Keratinocyte (primary cell): ENCODE data around the gene MYH9. TPM values are rescaled to one million over a fixed set of nuclear protein-coding genes. Genes with fewer than 3 reads are reported as not detected.
"Not testable (repeated sequence)": the region's sequence is repeated elsewhere in the genome, so short reads cannot be mapped to it uniquely, and the experiment has no call there.

Experiments
- DNase-seq: peaks from one replicate; pipeline ENCODE4 v3.0.0-alpha.2; 2011; ENCODE audit warnings: low read depth, missing footprints, low spot score
- FAIRE-seq: peaks from 2 replicates; lab custom pipeline; 2011; peaks lifted over from hg19 to GRCh38; lab: Jason Lieb, UNC
- H2AFZ ChIP-seq: 2 replicates; pipeline ENCODE4 v1.6.0; 2012; ENCODE audit warnings: low read length, control low read depth, inconsistent platforms; ENCODE audit not compliant: control insufficient read depth
- H3K27ac ChIP-seq: 2 replicates; pipeline ENCODE4 v1.5.1; 2011; ENCODE audit warnings: low read length; ENCODE audit not compliant: control insufficient read depth, insufficient read depth
- H3K27me3 ChIP-seq: 3 replicates; pipeline ENCODE4 v1.6.0; 2011; ENCODE audit warnings: low read length; ENCODE audit not compliant: control insufficient read depth, insufficient read depth; ENCODE audit errors: extremely low read depth
- H3K36me3 ChIP-seq, 2 experiments: 2 replicates in 1 of 2; 3 replicates in 1 of 2; pipeline ENCODE4 v1.5.1; 2011; ENCODE audit warnings: low read length in 2 of 2, mild to moderate bottlenecking in 1 of 2; ENCODE audit not compliant: control insufficient read depth in 2 of 2, insufficient read depth in 2 of 2; ENCODE audit errors: extremely low read depth in 1 of 2
- H3K4me1 ChIP-seq: 3 replicates; pipeline ENCODE4 v1.5.1; 2011; ENCODE audit warnings: low read length; ENCODE audit not compliant: control insufficient read depth, insufficient read depth; ENCODE audit errors: extremely low read depth
- H3K4me2 ChIP-seq: 3 replicates; pipeline ENCODE4 v1.6.0; 2011; ENCODE audit warnings: low read depth, low read length; ENCODE audit not compliant: control insufficient read depth, insufficient read depth; ENCODE audit errors: extremely low read depth
- H3K4me3 ChIP-seq, 3 experiments: fragments of 200-600 bp in 1 of 3; sonication (generic) in 1 of 3; 2 replicates in 2 of 3; 3 replicates in 1 of 3; pipeline ENCODE4 v1.5.1; 2011 to 2016; ENCODE audit warnings: low read length in 3 of 3, mild to moderate bottlenecking in 3 of 3, control low read depth in 2 of 3, inconsistent platforms in 1 of 3, low read depth in 1 of 3, mixed read lengths in 1 of 3, mixed run types in 1 of 3, moderate library complexity in 1 of 3; ENCODE audit not compliant: control insufficient read depth in 2 of 3, insufficient read depth in 2 of 3; ENCODE audit errors: extremely low read depth in 1 of 3
- H3K79me2 ChIP-seq: 2 replicates; pipeline ENCODE4 v1.6.0; 2012; ENCODE audit warnings: low read length; ENCODE audit not compliant: control insufficient read depth, insufficient read depth
- H3K9ac ChIP-seq: 3 replicates; pipeline ENCODE4 v1.6.0; 2011; ENCODE audit warnings: low read length; ENCODE audit not compliant: control insufficient read depth, insufficient read depth; ENCODE audit errors: extremely low read depth
- H3K9me1 ChIP-seq: 3 replicates; pipeline ENCODE4 v1.6.0; 2011; ENCODE audit warnings: low read length; ENCODE audit not compliant: control insufficient read depth, insufficient read depth; ENCODE audit errors: extremely low read depth
- H3K9me3 ChIP-seq: 2 replicates; pipeline ENCODE4 v1.5.1; 2012; ENCODE audit warnings: low read depth, low read length; ENCODE audit not compliant: control insufficient read depth
- H4K20me1 ChIP-seq: 3 replicates; pipeline ENCODE4 v1.6.0; 2011; ENCODE audit warnings: low read length; ENCODE audit not compliant: control insufficient read depth, insufficient read depth; ENCODE audit errors: extremely low read depth
- CTCF ChIP-seq, 3 experiments: IDR thresholded peaks in 1 of 3; conservative IDR thresholded peaks in 1 of 3; optimal IDR thresholded peaks in 1 of 3; 2 replicates in 2 of 3; 3 replicates in 1 of 3; pipeline versions ENCODE3 to v1.5.1; 2011; ENCODE audit warnings: low read length in 3 of 3, mild to moderate bottlenecking in 3 of 3, moderate library complexity in 2 of 3, control low read depth in 1 of 3, inconsistent platforms in 1 of 3; ENCODE audit not compliant: insufficient read depth in 2 of 3; ENCODE audit errors: extremely low read depth in 1 of 3
- EZH2 ChIP-seq: IDR thresholded peaks from one replicate; pipeline ENCODE4 v1.6.1; 2012; ENCODE audit warnings: inconsistent platforms, mild to moderate bottlenecking, low read length, moderate library complexity
- dilution Hi-C: fragments of 300-500 bp; cut with MboI; formaldehyde crosslinking; loops from one replicate; pipeline ENCODE4 v1.7.0; 2020; ENCODE audit warnings: low sequenced_read_pairs; ENCODE audit not compliant: extremely low pct_ligation_motif_present
- polyA plus RNA-seq, 5 experiments: library from polyadenylated mRNA; depleted of rRNA in 3 of 5; stranded (reverse) in 3 of 5; stranded (forward) in 1 of 5; unstranded in 1 of 5; fragments of >200 nt; gene quantifications; 1 replicate in 1 of 5; 2 replicates in 3 of 5; 3 replicates in 1 of 5; pipeline versions ENCODE4 v1.2.1 to v1.2.3, GENCODE V29; 2011 to 2012; ENCODE audit warnings: missing spikeins in 2 of 5, low read depth in 1 of 5, low replicate concordance in 1 of 5

MYH9 gene
- polyA plus RNA-seq, 1 donor (not counting 4 experiments of a cell fraction or from before 2014, with no cell fraction given): 351 TPM

- Histone ChIP-seq H3K4me1 (no peaks in the 10 kb centered on the region), H3K36me3 (no peaks in the 10 kb centered on the region), H4K20me1 (no peaks in the 10 kb centered on the region), H3K9me1 (no peaks in the 10 kb centered on the region), H3K27me3 (no peaks in the 10 kb centered on the region), H3K79me2 (no peaks in the 10 kb centered on the region), H3K9ac (no peak overlapping the region), H3K9me3 (no peaks in the 10 kb centered on the region), H3K4me2 (no peak overlapping the region), H2AFZ (no peak overlapping the region), H3K4me3 (no peak overlapping the region), H3K27ac (no peak overlapping the region)
- no peak for FAIRE-seq
- no peak for DNase-seq
- no peak for TF ChIP-seq CTCF (optimal IDR thresholded peaks at IDR 0.05 in 1 of 3, IDR thresholded peaks at IDR 0.05 in 1 of 3, conservative IDR thresholded peaks at IDR 0.05 in 1 of 3; ENCODE audit: extremely low read depth in 1 of 3, insufficient read depth in 2 of 3, low read length in 3 of 3)
- no peak for TF ChIP-seq EZH2
- dilution Hi-C loops: no loop called here
Observed at GRCh38 chr22:36267896-36268485, 119.8 kb downstream of the MYH9 start.

- H2AFZ ChIP-seq: no peak overlapping the region
- no peak overlapping the region for H3K4me2 ChIP-seq
- no peaks in the 10 kb centered on the region for H3K36me3 ChIP-seq
- H3K4me3 ChIP-seq: no peak overlapping the region
- no peaks in the 10 kb centered on the region for H3K27me3 ChIP-seq
- no peaks in the 10 kb centered on the region for H3K79me2 ChIP-seq
- H4K20me1 ChIP-seq: no peaks in the 10 kb centered on the region
- no peak overlapping the region for H3K27ac ChIP-seq
- DNase-seq (no peak), FAIRE-seq (no peak)
- H3K4me1 ChIP-seq: no peaks in the 10 kb centered on the region
- H3K9ac ChIP-seq: no peak overlapping the region
- no peaks in the 10 kb centered on the region for H3K9me3 ChIP-seq
- TF ChIP-seq CTCF (optimal IDR thresholded peaks at IDR 0.05 in 1 of 3, IDR thresholded peaks at IDR 0.05 in 1 of 3, conservative IDR thresholded peaks at IDR 0.05 in 1 of 3; ENCODE audit: extremely low read depth in 1 of 3, insufficient read depth in 2 of 3, low read length in 3 of 3) (no peak), EZH2 (no peak)
- dilution Hi-C loops: no loop called here
- no peaks in the 10 kb centered on the region for H3K9me1 ChIP-seq
Observed at GRCh38 chr22:36267058-36267457, 120.7 kb downstream of the MYH9 start.

- H3K27ac ChIP-seq, FAIRE-seq, dilution Hi-C loops: not testable (repeated sequence)
Observed at GRCh38 chr22:36263886-36264664, 123.7 kb downstream of the MYH9 start.

More at GRCh38 chr22:36263886-36264664, 123.7 kb downstream of the MYH9 start:
- H3K4me3 ChIP-seq, H3K27me3 ChIP-seq, H3K79me2 ChIP-seq, H3K4me1 ChIP-seq, H4K20me1 ChIP-seq, H3K9me1 ChIP-seq, H3K9ac ChIP-seq, DNase-seq, H3K4me2 ChIP-seq, H3K9me3 ChIP-seq, H3K36me3 ChIP-seq, H2AFZ ChIP-seq: not testable (repeated sequence)
